C1 segment of cervical spinal cord (tissue), 14 donors: ENCODE results near the gene ROR2.
"Not testable (repeated sequence)": the region's sequence is repeated elsewhere in the genome, so short reads cannot be mapped to it uniquely, and the experiment has no call there.

Source experiments
- DNase-seq, 14 donors: peaks; one replicate each; lab custom pipeline; 2025; lab: John Stamatoyannopoulos, UW

The ROR2 gene

DNA sequence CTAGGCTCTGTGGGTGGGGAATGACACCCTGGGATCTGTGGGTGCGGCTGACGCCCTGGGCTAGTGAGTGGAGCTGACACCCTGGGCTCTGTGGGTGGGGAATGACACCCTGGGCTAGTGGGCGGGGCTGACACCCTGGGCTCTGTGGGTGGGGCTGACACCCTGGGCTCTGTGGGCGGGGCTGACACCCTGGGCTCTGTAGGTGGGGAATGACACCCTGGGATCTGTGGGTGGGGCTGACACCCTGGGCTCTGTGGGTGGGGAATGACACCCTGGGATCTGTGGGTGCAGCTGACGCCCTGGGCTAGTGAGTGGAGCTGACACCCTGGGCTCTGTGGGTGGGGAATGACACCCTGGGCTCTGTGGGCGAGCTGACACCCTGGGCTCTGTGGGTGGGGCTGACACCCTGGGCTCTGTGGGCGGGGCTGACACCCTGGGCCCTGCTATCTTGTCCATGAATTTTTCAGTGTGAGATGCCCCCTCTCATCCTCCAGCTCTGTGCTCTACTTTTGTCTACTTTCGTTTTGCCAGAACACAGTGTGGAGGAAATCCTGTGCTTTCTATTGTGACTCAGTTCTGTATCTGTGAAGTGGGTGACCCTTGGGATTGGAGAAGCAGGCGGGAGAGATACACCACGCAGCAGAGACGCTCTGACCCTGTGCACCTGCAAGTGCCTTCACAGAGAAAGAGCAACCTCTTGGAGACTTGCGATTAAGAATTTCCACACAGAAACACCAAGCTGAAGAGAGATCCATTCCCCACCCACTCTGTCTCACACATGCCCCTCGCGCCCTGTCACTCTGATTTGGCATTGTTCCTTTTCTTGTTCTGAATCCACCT, 151.5 kb downstream of the ROR2 start:
- DNase-seq: not testable (repeated sequence)

DNA sequence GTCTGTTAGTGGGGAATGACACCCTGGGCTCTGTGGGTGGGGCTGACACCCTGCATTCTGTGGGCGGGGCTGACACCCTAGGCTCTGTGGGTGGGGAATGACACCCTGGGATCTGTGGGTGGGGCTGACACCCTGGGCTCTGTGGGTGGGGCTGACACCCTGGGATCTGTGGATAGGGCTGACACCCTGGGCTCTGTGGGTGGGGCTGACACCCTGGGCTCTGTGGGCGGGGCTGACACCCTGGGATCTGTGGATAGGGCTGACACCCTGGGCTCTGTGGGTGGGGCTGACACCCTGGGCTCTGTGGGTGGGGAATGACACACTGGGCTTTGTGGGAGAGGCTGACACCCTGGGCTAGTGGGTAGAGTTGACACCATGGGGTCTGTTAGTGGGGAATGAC, 152.5 kb downstream of the ROR2 start:
- DNase-seq: not testable (repeated sequence)

DNA sequence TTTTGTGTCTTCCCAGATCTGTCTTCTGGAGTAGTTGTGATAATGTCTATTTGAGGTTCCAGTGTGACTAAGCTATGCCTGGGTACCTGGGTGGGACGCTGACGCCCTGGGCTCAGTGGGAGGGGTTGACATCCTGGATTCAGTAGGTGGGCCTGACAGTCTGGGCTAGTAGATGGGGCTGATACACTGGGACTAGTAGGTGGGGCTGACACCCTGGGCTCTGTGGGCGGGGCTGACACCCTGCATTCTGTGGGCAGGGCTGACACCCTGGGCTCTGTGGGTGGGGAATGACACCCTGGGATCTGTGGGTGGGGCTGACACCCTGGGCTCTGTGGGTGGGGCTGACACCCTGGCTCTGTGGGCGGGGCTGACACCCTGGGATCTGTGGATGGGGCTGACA, 153.5 kb downstream of the ROR2 start:
- DNase-seq: not testable (repeated sequence)

DNA sequence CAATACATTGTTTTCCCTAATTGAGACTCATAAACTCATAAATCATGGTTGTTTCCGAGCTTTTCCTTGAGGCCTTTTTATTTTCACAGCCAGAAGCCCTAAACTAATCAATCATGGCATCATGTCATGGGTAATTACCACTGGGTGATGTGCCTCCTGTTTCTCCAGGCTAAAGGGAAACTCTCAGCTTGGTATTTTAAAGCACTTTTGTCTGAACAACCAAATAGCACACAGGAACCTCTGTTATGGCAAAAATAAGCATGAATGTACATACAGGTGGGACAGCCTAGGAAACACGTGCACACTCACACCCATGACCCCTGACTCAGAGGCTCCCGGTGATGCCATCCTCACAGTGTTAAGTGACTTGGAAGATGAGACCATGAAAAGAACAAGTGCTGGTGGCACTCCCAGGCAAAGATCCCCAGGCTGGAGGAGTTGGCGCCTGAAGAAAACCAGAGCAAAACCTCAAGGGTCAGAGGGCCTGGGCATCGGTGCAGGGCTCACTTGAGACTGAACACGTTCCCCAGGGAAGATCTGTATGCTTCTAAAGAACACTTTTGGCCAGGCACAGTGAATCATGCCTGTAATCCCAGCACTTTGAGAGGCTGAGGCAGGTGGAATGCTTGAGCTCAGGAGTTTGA, 154.3 kb downstream of the ROR2 start:
- DNase-seq: no peak

DNA sequence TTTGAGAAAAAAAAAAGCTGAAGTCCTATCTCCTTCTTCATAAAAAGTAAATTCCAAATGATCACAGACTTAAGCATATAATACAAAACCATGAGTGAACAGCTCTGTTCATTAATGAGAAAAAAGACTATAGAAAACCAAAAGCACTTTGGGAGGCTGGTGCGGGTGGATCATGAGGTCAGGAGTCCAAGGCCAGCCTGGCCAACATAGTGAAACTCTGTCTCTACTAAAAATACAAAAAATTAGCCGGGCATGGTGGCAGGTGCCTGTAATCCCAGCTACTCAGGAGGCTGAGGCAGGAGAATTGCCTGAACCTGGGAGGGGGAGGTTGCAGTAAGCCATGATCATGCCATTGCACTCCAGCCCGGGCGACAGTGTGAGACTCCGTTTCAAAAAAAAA, 156.7 kb downstream of the ROR2 start:
- not testable (repeated sequence) for DNase-seq

DNA sequence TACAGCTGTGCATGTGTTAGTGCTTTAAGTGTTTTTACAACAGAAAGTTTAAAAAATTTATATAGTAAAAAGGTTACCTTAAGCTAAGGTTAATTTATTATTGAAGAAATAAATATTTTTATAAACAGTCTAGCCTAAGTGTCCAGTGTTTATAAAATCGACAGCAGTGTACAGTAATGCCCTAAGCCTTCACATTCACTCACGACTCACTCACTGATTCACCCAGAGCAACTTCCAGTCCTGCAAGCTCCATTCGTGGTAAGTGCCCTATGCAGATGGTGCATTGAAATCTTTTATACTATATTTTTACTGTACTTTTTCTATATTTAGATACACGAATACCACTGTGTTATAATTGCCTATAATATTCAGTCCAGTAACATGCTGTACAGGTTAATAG, 159.1 kb downstream of the ROR2 start:
- DNase-seq: no peak

DNA sequence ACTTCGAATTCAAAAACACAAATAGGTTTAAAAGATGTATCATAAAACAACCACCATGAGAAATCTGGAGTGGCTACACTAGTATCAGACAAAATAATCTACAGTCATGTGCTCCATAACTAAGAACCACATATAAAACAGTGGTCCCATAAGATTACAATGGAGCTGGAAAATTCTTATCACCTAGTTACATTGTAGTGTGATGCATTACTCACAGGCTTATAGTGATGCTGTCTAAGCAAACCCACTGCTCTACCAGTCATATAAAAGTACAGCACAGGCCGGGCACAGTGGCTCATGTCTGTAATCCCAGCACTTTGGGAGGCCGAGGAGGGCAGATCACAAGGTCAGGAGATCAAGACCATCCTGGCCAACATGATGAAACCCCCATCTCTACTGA, 160.1 kb downstream of the ROR2 start:
- no peak for DNase-seq

DNA sequence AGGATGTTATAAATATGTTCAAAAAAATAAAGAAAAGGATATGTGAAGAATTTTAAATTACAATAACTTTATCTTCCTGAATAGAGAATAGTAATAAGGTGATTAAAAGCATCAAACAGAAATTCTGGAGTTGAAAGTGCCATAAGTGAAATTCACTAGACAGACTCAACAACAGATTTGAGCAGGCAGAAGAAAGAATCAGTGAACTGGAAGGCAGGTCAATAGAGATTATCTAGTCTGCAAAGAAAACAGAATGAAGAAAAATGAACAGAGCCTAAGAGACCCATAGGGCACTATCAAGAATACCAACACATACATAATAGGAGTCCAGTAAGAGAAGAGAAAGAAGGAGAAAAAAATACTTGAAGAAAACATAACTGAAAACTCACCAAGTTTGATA, 162.1 kb downstream of the ROR2 start:
- DNase-seq: no peak

DNA sequence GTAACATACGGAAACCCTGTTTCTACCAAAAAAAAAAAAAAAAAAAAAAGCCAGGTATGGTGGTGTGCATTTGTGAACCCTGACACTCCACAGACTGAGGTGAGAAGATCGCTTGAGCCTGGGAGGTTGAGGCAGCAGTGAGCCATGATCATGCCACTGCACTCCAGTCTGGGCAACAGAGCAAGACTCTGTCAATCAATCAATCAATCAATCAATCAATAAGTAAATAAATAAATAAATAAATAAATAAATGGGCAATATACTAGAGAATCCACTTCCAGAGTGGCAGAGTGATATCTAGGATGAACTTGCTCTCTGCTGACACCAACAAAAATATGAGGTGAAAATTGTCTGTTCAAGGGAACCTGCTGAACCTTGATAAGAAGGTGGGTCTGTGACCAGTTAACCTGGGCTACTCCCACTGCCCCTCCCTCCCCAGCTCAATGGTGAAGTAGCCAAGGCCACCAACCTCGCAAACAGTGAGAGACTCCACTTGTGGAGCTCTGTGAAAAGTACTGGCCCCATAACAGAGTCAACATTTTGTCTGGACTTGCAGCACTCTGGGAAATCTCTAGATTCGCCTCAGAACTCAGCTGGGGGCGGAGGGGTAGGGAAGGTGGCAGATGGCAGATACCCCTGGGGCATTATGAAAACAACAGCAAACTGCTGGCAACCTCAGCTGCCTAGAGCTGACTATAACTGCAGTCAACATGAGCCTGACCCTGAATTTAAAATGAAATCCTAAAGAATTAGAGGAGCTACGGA, 163.7 kb downstream of the ROR2 start:
- no peak for DNase-seq

DNA sequence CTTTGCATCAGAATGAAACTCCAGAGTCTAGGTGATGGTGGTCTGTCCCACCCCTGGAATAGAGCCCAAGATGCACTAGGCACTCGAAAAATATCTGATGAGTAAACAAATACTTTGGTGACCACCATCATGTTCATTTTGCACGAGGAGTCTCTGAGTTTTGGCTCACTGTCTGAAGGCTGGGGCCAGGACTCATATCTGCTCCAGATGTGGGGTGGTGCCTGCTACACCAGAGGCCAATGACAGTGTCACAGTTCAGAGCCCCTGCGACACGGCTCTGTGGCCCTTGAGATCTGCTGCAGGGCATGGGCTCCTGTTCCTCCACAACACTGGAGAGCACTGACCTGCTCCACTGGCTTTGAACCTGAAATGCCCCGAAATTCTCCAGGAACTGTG, 164.6 kb downstream of the ROR2 start:
- no peak for DNase-seq

DNA sequence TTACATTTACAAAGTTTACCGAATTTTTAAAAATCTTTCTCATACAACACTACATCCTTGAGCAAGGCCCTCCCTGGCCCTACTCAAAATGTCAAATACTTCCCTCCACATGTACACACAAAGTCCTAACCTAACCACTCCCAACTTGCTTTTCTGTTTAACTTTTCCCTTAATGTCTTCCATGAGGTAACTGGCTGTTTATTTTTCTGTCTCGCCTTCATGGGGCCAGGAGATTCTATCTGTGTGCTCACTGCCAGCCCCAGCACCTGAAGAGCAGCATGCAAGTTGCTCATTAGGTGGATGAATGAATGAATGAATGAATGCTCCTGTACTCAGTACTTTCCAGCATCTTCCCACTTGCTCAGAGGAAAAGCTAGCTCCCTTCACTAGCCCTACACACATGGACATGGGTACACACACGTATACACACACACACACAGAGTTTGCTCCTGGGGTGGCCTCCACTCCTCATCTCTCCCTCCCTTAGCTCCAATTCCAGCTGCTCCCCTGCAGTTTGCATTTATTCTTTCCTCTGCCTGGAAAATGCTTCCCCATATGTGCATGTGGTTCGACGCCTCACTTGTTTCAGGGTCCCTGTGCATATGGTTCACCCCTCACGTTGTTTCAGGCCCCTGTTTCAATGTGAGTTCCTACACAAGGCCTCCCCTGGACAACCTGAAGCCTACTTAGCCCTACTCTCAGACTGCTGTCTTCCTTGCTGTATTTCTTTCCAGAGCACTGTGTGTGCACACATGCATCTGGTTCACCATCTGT, 165.2 kb downstream of the ROR2 start:
- no peak for DNase-seq

DNA sequence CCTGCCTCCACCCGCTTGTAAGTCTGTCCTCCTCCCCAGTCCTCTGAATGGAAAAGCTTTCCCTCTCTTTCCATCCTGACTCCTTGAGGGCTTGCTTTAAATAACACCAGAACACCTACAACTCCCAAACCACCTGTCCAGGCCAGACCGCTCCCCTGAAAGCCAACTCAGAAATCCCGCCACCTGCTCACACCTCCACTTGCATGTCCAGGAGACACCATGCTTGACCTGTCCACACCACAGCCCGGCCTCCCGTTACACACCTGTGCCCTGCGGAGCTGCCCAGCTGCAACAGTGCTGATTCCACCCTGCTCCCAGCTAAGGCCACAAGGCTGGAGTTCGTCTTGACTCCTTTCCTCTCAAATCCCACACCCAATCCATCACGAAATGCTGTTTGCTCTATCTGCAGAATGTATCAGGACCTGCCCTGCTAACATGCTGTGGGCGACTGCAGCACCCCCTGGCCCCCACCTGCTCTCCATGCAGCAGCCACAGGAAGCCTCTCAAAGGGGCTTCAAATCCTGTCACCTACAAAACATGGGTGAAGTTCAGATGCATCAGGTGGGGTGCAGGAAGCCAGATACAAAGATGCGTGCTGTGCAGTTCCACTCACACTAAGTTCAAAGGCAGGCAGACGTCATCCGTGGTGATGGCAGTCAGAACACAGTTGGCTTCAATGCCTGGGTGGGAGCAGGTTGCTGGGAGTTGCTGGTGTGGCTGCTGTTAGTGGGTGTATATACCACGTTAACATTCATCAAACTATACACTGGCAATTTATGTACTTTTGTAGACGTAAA, 166.0 kb downstream of the ROR2 start:
- DNase-seq: no peak

DNA sequence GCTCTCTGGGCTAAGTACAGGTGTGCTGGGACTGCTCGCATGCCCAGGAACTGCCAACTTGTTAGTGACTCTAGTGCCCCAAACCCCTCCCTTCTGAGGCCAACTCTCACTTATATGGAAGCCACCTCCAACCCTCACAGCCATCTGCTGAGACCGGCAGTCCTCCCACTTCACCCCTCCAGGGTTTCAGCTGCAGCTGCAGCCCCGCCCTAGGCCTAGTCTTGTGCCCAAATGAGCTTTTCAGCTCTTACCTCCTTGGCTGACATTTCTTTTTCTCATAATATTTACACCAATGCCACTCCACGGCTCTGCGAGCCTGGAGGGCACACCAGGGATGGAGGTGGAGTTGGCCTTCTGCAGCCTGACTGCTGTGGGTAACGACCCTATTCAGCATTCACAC, 166.6 kb downstream of the ROR2 start:
- no peak for DNase-seq

DNA sequence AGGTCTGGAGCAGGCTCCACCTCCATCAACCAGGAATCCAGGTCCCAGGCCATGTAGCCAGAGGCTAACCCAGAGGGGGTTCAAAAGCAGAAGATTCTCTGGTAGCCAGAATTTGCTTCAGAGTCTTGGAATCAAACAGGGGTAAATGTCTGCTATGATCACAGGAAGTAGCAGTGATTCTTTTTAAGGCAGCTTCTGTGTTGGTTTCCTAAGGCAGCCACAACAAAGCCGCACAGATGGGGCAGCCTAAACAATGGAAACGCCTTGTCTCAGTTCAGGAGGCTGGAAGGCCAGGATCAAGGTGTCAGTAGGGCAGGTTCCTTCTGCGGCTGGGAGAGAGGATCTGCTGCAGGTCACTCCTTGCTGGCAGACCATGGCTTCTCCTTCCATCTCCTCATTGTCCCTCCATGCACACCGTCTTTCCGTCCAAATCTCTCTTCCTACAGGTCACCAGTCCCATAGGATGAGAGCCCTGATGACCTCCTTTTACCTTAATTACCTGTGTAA, 167.3 kb downstream of the ROR2 start:
- DNase-seq: no peak

DNA sequence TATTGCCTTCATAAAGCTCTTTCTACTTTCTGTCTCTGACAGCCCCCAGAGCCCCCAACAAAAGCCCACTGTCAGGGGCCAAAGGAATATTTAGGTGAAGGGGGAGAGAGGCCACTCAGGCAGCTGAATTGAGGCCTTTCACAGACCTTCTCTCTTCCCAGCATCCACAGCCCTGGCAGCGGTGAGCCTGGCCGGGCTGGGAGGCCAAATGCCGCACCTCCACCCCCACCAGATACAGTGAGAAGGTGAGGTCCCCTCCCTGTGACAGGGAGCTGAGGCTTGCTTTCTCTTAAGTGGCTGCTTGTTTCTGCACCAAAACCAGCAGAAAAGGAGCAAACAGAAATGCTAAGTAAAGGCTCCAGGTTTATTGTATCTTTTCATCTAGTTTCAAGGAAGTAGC, 168.1 kb downstream of the ROR2 start:
- no peak for DNase-seq

DNA sequence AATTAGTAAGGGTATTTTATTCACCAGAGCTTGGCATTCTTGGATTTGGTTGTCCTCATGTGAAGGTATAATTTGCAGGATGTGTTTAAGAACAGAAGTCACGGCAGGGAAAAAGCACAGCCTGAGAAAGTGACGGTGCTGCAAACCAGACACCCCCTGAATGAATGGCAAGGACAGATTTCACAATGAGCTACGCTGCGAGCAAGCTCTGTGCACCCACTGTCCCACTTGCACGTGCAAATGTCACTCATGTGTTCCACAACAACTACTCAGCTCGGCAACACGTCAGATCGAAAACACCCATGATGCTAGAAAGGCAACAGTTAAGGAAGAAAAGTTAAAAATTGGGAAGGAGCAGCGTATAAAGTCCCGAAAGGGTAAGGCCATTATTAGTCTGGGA, 168.9 kb downstream of the ROR2 start:
- no peak for DNase-seq

DNA sequence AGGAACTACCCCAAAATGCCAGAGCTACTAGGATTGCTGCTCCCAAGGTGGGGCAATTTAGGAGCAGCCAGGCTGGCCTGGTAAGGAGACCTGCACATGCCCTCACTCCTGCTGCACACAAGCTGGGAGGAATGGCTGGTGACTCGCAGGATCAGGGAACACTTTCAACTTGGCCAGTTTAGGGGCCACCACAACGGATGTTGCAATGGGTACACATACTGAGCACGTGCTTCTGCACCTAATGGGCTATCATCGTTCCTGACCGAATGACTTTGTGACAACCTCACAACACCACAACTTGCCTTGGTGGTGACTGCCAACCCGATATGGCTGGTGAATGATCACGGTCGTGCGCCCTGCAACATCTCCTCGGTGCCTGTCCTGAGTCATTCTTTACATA, 172.0 kb downstream of the ROR2 start:
- no peak for DNase-seq

DNA sequence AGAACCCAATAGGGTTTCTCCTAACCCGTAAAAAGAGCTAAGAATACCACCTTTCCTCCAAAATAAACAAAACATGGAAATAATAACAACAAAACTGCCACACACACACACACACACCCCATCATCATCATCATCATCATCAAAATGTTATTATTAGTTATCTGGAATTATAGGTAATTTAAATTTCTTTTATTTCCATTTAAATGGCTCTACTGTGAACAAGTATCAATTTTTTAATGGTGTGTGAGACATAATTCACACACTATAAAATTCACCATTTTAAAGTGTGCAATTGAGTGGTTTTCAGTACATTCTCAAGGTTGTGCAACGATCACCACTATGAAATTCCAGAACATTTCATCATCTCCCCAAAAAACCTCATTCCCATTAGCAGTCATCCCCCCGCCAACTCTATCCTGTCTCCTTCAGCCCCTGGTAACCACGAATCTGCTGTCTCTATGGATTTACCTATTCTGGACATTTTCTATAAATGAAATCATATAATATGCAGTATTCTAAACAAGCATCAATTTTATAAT, 172.7 kb downstream of the ROR2 start:
- no peak for DNase-seq

DNA sequence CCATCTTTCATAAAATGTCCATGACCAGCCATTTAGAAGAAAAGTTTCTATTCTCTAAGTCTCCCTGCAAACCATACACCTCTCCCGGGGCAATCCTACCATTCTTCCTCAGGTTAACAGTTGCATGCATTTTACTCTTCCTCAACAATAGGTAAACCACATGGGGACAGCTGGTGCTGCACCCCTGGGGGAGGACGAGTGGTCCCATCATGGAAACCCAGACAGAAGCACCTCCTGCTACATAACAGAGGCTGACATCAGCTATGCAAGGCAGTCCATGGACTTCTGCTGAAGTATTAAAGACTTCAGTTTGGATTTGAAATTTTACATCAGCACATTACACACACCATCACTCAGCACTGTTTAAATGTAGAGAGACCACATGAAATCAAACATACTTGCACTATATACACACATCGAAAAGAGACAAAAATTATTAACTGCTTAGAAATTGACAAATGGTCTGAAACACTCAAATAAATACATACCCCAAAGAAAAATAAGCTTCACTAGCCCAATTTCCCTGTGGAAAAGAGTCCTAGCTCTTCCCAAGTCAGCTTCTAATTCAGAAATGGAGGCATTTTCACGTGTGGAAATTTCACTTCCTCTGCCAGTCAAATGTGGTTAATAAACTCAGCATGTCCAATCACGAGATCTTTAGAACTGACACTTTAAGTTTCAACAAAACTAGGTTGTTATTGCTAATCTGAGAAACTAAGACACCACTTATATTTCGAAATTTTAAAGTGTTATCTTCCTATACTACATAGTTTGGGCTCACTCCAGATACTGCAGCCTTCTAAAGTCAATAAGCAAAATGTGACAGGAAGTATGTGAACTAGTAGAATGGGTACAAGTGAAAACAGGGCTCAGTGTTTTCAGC, 173.4 kb downstream of the ROR2 start:
- no peak for DNase-seq

DNA sequence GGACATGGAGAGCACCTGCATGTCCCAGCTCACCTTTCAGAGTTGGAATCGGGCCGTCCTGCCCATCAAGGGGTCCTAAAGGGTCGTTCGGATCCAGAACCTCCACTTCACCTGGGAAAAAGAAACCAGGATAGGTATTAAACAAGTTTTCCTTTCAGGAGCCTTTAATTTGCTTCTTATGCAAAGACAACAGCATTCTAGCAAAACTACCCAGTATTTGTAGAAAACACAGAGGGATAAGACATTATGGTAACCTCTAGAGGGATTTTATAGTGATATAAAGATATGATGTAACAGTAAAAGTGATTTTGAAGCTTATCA, 174.4 kb downstream of the ROR2 start:
- DNase-seq: no peak
